ENCODE data around the gene FARS2.

DNA sequence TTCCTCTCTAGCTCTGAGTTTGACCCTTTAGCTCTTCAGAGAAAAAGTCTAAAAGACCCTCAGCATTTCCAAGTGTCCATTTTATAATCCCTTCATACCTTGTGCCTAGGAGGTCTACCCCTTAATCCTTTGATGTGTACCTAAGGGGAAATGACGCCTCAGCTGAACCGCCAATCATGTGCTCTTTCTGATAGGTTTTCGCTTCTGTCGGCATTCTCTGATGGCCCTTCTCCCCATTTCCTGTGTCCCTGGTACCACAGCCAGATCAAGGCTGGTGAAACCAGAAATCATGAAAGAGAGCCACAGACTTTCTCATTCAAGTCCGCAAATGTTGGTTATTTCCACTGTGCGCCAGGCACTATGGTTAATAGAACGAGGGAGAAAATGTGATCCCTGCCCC lies 333.9 kb downstream of the FARS2 start:
- TF ChIP-seq, protein P1, sequence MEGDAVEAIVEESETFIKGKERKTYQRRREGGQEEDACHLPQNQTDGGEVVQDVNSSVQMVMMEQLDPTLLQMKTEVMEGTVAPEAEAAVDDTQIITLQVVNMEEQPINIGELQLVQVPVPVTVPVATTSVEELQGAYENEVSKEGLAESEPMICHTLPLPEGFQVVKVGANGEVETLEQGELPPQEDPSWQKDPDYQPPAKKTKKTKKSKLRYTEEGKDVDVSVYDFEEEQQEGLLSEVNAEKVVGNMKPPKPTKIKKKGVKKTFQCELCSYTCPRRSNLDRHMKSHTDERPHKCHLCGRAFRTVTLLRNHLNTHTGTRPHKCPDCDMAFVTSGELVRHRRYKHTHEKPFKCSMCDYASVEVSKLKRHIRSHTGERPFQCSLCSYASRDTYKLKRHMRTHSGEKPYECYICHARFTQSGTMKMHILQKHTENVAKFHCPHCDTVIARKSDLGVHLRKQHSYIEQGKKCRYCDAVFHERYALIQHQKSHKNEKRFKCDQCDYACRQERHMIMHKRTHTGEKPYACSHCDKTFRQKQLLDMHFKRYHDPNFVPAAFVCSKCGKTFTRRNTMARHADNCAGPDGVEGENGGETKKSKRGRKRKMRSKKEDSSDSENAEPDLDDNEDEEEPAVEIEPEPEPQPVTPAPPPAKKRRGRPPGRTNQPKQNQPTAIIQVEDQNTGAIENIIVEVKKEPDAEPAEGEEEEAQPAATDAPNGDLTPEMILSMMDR (IDR thresholded peaks at IDR 0.05; ENCODE audit: poor library complexity) = no peak
- TF ChIP-seq EZH2phosphoT487 (IDR thresholded peaks at IDR 0.05; ENCODE audit: low read depth, severe bottlenecking, unreplicated experiment) = no peak
- TF ChIP-seq EZH2 (IDR thresholded peaks at IDR 0.05; ENCODE audit: borderline replicate concordance) = no peak

All from hepatocyte (in vitro differentiated cells).